Fibroblast of pulmonary artery (primary cell): Measurements from ENCODE around the gene FRMD6.
"Not testable (repeated sequence)": the region's sequence is repeated elsewhere in the genome, so short reads cannot be mapped to it uniquely, and the experiment has no call there.

Experiments used
- DNase-seq: peaks from one replicate; pipeline ENCODE4 v3.0.0-alpha.2; 2010; ENCODE audit warnings: low read depth
- H3K4me3 ChIP-seq: replicated peaks from 2 replicates; pipeline ENCODE4 v1.5.1; 2011; ENCODE audit warnings: low read depth, mild to moderate bottlenecking, control low read depth, low read length, moderate library complexity
- TF ChIP-seq, protein P1 (sequence below): IDR thresholded peaks from 2 replicates; pipeline ENCODE4 v1.5.1; 2011; ENCODE audit warnings: mild to moderate bottlenecking, control low read depth, low read length, inconsistent platforms; ENCODE audit errors: missing control alignments

Gene FRMD6

DNA sequence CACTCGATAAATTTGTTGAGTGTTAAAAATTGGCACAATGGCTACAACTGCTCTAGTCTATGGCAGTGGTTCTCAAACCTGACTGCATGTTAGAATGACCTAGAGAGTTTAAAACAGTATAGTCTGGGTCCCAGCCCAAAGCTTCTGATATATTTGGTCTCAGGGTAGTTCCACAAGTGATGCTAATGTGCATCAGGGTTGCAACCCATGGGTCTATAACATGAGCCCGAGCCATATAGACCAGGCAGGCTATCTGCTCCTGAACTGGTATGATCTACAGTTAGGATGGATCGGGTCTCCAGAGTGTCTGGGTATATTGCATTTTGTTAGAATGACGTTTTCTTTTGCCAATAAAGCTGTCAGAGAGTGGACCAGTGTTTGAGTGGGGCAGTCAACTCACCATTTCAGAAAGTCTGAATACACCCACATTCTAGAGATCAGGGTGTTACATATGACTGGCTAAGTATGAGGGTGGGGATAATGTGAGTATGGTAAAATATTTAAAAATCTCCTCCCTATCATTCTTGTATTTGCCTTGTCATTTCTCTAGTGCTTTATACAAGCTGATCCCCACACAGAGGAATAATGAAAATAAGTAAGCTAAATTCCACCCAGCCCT is 80.9 kb downstream of the FRMD6 start:
- TF ChIP-seq, protein P1, sequence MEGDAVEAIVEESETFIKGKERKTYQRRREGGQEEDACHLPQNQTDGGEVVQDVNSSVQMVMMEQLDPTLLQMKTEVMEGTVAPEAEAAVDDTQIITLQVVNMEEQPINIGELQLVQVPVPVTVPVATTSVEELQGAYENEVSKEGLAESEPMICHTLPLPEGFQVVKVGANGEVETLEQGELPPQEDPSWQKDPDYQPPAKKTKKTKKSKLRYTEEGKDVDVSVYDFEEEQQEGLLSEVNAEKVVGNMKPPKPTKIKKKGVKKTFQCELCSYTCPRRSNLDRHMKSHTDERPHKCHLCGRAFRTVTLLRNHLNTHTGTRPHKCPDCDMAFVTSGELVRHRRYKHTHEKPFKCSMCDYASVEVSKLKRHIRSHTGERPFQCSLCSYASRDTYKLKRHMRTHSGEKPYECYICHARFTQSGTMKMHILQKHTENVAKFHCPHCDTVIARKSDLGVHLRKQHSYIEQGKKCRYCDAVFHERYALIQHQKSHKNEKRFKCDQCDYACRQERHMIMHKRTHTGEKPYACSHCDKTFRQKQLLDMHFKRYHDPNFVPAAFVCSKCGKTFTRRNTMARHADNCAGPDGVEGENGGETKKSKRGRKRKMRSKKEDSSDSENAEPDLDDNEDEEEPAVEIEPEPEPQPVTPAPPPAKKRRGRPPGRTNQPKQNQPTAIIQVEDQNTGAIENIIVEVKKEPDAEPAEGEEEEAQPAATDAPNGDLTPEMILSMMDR = no peak
- H3K4me3 ChIP-seq = no peak overlapping the region
- no peak for DNase-seq

DNA sequence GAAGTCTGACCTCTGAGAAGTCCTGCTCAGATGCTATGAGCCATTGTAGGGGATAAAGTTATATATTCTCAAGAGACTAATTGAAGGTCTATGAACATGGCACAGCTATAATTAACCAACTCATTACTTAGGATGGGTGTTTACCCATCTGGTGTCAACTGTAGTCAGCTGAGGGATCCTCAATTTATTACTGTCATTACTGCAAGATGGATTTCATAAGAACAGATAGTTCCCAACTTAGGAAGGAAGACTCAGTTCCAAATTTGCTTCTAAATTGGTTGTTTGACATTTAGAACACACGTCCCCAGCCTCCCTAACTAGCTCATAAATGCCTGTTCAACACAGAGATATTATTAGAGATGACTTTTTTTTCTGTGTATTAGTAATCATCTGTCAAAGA is 81.4 kb downstream of the FRMD6 start:
- no peak overlapping the region for H3K4me3 ChIP-seq
- DNase-seq = no peak
- TF ChIP-seq, protein P1 = no peak

DNA sequence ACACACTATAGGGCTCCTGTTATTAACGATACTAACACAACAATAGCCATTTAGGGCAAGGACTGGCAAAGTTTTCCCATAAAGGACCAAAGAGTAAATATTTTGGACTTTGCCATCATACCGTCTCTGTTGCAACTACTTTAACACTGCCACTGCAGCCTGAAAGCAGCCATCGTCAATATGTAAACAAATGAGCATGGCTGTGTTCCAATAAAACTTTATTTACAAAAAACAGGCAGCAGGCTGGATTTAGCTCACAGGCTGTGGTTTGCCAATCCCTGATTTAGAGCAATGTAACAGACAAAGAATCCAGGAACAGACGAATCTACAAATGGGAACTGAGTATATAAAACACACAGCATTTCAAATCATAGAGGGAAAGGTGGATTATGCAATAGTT is 84.1 kb downstream of the FRMD6 start:
- TF ChIP-seq, protein P1 = no peak
- no peak for DNase-seq
- H3K4me3 ChIP-seq = no peak overlapping the region

DNA sequence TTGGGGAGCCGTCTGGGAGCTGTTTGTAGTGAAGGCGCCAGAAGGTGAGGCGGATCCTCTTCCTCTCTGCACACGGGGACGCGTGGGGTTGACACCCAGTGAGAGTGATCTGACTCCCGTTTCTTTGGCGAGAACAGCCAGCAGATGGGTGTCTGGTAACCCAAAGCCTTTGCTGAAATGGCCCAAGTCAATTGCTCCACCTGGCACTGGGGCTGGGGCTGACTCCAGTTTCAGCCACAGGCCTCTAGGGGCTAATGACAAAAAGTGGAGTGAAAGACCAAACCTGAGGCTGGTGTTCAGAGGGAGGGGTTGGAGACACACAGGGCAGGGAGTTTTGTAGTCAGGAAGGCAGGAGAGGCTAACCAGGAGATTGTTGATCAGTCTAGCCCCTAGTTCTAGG is 87.0 kb downstream of the FRMD6 start:
- H3K4me3 ChIP-seq = no peak overlapping the region
- no peak for DNase-seq
- TF ChIP-seq, protein P1 = no peak

DNA sequence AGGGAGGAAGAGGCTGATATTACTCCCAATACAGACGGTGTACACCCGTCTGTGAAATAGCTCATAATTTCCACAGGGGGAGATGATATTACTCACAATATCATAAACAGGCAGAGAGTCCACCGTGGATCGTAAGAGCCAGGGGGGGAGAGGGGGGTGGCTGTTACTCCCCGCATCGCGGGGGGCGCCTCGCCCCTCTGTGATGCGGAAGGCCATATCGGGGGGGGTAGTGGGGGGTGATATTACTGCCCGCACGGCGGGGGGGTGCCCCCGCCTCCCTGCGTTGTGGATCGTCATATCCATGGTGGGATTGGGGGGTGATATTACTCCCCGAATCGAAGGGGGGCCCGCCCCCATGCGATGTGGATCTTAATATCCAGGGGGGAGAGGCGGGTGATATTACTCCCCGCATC is 91.9 kb downstream of the FRMD6 start:
- H3K4me3 ChIP-seq = no peak overlapping the region
- TF ChIP-seq, protein P1 = no peak
- no peak for DNase-seq

DNA sequence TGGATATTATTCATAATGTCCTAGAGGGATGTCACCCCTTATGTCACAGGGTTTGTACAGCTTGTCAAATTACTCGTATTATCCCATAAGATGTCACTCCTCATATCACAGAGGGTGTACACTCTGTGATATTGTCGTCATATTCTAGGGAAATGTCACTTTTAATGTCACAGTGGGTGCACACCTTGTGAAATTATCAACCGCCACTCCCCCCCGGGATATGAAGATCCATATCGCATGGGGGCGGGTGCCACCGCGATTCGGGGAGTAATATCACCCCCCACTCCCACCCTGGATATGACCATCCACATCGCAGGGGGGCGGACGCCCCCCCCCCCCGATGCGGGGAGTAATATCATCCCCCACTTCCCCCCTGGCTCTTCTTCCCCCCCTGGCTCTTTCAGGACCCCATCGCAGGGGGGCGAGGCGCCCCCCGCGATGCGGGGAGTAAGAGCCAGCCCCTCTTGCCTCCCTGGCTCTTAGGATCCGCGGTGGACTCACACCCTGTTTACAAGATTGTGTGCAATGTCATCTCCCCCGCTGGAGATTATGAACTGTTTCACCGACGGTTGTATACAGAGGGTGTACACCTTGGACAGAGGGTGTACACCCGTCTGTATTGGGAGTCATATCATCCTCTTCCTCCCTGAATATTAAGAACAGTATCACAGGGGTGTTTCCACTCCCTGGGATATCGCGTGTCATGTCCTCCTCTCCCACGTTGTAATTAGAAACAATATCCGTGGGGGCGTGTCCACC is 92.8 kb downstream of the FRMD6 start:
- TF ChIP-seq, protein P1 = no peak
- DNase-seq = no peak
- no peak overlapping the region for H3K4me3 ChIP-seq

DNA sequence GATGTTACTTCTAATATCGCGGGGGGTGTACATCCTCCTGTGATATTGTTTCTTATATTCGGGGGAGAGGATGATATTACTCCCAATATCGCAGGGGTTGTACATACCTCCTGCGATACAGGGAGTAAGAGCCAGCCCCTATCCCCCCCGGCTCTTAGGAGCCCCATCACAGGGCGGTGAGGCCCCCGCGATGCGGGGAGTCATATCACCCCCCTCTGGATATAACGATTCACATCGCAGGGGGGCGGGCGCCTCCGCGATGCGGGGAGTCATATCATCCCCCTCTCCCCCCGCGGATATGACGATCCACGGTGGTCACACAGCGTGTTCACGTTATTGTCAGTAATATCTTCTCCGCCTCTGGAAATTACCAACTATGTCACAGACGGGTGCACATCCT is 95.1 kb downstream of the FRMD6 start:
- not testable (repeated sequence) for DNase-seq, H3K4me3 ChIP-seq
